HCT116 (cell line): ENCODE measurements around the gene DIP2B. TPM values are rescaled to one million over a fixed set of nuclear protein-coding genes. Genes with fewer than 3 reads are reported as not detected.
A peak's percentile ranks its signal among the peaks of the same experiment; 100 is the strongest.

ENCODE experiments used
- ATAC-seq: fragments of 200-7000 bp; cut with Tn5 transposase; 2 replicates; pipeline ENCODE4 v1.9.1; 2020; ENCODE audit warnings: mild to moderate bottlenecking, moderate library complexity
- BruUV-seq: library from RNA; stranded (reverse); fragments of 400-500 nt; replicated peaks from 2 replicates; lab custom pipeline; 2021; lab: Mats Ljungman, UMichigan
- CTCF ChIA-PET: fragments of 300-600 bp; sonication (Branson Sonifier 250); formaldehyde crosslinking; loops from one replicate; lab custom pipeline; 2021; ENCODE audit warnings: antibody characterized with exemption; lab: Charles Lee
- POLR2A ChIA-PET: fragments of 300-600, 350-600 bp; sonication (Branson Sonifier 250); formaldehyde crosslinking; loops from one replicate; lab custom pipeline; 2021; ENCODE audit warnings: antibody characterized with exemption; lab: Charles Lee
- RAD21 ChIA-PET, 2 experiments: fragments of 300-600 bp; sonication (Branson Sonifier 250); formaldehyde crosslinking; loops; one replicate each; lab custom pipeline; 2023; ENCODE audit warnings: low total read pairs in 2 of 2; ENCODE audit not compliant: uncharacterized antibody in 2 of 2, unreplicated experiment in 2 of 2, low non-redundant PET in 1 of 2; lab: Charles Lee
- DNase-seq: peaks from one replicate; pipeline ENCODE4 v3.0.0-alpha.2; 2010; ENCODE audit warnings: low read depth, low spot score
- H2AFZ ChIP-seq: fragments of 200-600 bp; shearing (Covaris generic), sonication (generic); 2 replicates; pipeline ENCODE4 v1.6.1; 2017; ENCODE audit warnings: low read depth, mixed run types, mixed read lengths, antibody characterized with exemption, low read length; ENCODE audit not compliant: poor library complexity, severe bottlenecking
- H3K27ac ChIP-seq: 2 replicates; pipeline ENCODE4 v1.5.1; 2012; ENCODE audit warnings: low read depth, low read length
- H3K27me3 ChIP-seq: fragments of 200-600 bp; sonication (generic); 2 replicates; pipeline ENCODE4 v1.6.1; 2016; ENCODE audit warnings: mixed run types, low read length, mixed read lengths; ENCODE audit not compliant: insufficient read depth
- H3K36me3 ChIP-seq, 2 experiments: fragments of 200-500 bp in 1 of 2; fragments of 200-600 bp in 1 of 2; sonication (Bioruptor generic) in 1 of 2; sonication (generic) in 1 of 2; 2 replicates each; pipeline versions ENCODE4 v1.5.1 to v1.6.1; 2014 to 2016; ENCODE audit warnings: low read length in 2 of 2, inconsistent platforms in 1 of 2, mixed read lengths in 1 of 2, mixed run types in 1 of 2; ENCODE audit not compliant: insufficient read depth in 2 of 2, control insufficient read depth in 1 of 2
- H3K4me1 ChIP-seq, 2 experiments: fragments of 200-600 bp in 1 of 2; sonication (generic) in 1 of 2; 2 replicates each; pipeline versions ENCODE4 v1.5.1 to v1.6.1; 2012 to 2017; ENCODE audit warnings: low read length in 2 of 2, inconsistent platforms in 1 of 2, mild to moderate bottlenecking in 1 of 2, mixed read lengths in 1 of 2, mixed run types in 1 of 2, moderate library complexity in 1 of 2; ENCODE audit not compliant: insufficient read depth in 2 of 2, control insufficient read depth in 1 of 2
- H3K4me2 ChIP-seq: fragments of 200-600 bp; sonication (generic); 2 replicates; pipeline ENCODE4 v1.6.1; 2017; ENCODE audit warnings: mixed run types, low read length, mixed read lengths
- H3K4me3 ChIP-seq, 2 experiments: fragments of 200-600 bp in 1 of 2; sonication (generic) in 1 of 2; replicated peaks in 1 of 2; 2 replicates each; pipeline ENCODE4 v1.5.1; 2011 to 2016; ENCODE audit warnings: low read length in 2 of 2, control low read depth in 1 of 2, low read depth in 1 of 2, mild to moderate bottlenecking in 1 of 2, mixed read lengths in 1 of 2, mixed run types in 1 of 2
- H3K79me2 ChIP-seq: fragments of 200-600 bp; sonication (generic); 2 replicates; pipeline ENCODE4 v1.6.1; 2017; ENCODE audit warnings: mild to moderate bottlenecking, mixed run types, low read length, moderate library complexity, mixed read lengths; ENCODE audit not compliant: insufficient read depth
- H3K9ac ChIP-seq: fragments of 200-600 bp; sonication (generic); 2 replicates; pipeline ENCODE4 v1.6.1; 2016; ENCODE audit warnings: low read length, mixed read lengths
- H3K9me2 ChIP-seq: fragments of 200-600 bp; sonication (generic), shearing (Covaris generic); 2 replicates; pipeline ENCODE4 v1.6.1; 2017; ENCODE audit warnings: mixed run types, mild to moderate bottlenecking, moderate library complexity; ENCODE audit not compliant: insufficient read depth
- H3K9me3 ChIP-seq, 2 experiments: fragments of 200-500 bp in 1 of 2; fragments of 200-600 bp in 1 of 2; sonication (Bioruptor generic) in 1 of 2; sonication (generic) in 1 of 2; 2 replicates each; pipeline ENCODE4 v1.6.1; 2014 to 2017; ENCODE audit warnings: low read length in 2 of 2, mixed read lengths in 2 of 2, inconsistent platforms in 1 of 2, low read depth in 1 of 2, mild to moderate bottlenecking in 1 of 2, mixed run types in 1 of 2, moderate library complexity in 1 of 2; ENCODE audit not compliant: control insufficient read depth in 1 of 2, insufficient read depth in 1 of 2
- H4K20me1 ChIP-seq: fragments of 200-600 bp; sonication (generic), shearing (Covaris generic); 2 replicates; pipeline ENCODE4 v1.6.1; 2017; ENCODE audit warnings: mixed run types, mild to moderate bottlenecking, moderate library complexity; ENCODE audit not compliant: insufficient read depth
- CBX3 ChIP-seq: IDR thresholded peaks from 2 replicates; pipeline ENCODE4 v1.6.1; 2012; ENCODE audit warnings: low read depth
- CTCF ChIP-seq, 3 experiments: fragments of 200-600 bp in 1 of 3; sonication (generic) in 1 of 3; IDR thresholded peaks in 2 of 3; conservative IDR thresholded peaks in 1 of 3; 2 replicates each; pipeline ENCODE4 v1.5.1; 2012 to 2017; ENCODE audit warnings: low read depth in 2 of 3, low read length in 2 of 3, antibody characterized with exemption in 1 of 3, borderline replicate concordance in 1 of 3, control low read depth in 1 of 3, mild to moderate bottlenecking in 1 of 3, mixed read lengths in 1 of 3, mixed run types in 1 of 3, moderate library complexity in 1 of 3; ENCODE audit not compliant: insufficient read depth in 1 of 3
- EGR1 ChIP-seq: IDR thresholded peaks from 2 replicates; pipeline ENCODE4 v1.6.1; 2012; ENCODE audit warnings: low read depth
- EZH2 ChIP-seq: fragments of 200-600 bp; sonication (generic); IDR thresholded peaks from 2 replicates; pipeline ENCODE4 v1.6.1; 2017; ENCODE audit warnings: antibody characterized with exemption, mixed run types
- FOSL1 ChIP-seq: IDR thresholded peaks from 2 replicates; pipeline ENCODE4 v1.6.1; 2012; ENCODE audit warnings: low read depth
- JUND ChIP-seq: IDR thresholded peaks from 2 replicates; pipeline ENCODE4 v1.6.1; 2012
- POLR2AphosphoS5 ChIP-seq: IDR thresholded peaks from 2 replicates; pipeline ENCODE4 v1.6.1; 2011; ENCODE audit warnings: mild to moderate bottlenecking, low read depth, low read length, moderate library complexity
- SIN3A ChIP-seq: IDR thresholded peaks from 2 replicates; pipeline ENCODE4 v1.6.1; 2012; ENCODE audit warnings: low read depth
- SP1 ChIP-seq: IDR thresholded peaks from 2 replicates; pipeline ENCODE4 v1.6.1; 2012; ENCODE audit warnings: low read depth
- YY1 ChIP-seq: IDR thresholded peaks from 2 replicates; pipeline ENCODE4 v1.6.1; 2011; ENCODE audit warnings: low read length, low read depth, moderate library complexity, mild to moderate bottlenecking; ENCODE audit not compliant: insufficient replicate concordance; ENCODE audit errors: extremely low read depth
- intact Hi-C: fragments of 100-400 bp; cut with micrococcal nuclease; formaldehyde crosslinking; loops from 2 replicates; pipeline ENCODE4 v1.10.0; 2022
- total RNA-seq: library from RNA; stranded (reverse); gene quantifications from one replicate; pipeline ENCODE4 v1.2.1, GENCODE V29; 2021; ENCODE audit not compliant: unreplicated experiment
- TF ChIP-seq, protein P1 (sequence below): IDR thresholded peaks from 2 replicates; pipeline ENCODE4 v1.6.1; 2012
- TF ChIP-seq, protein P2 (sequence below): IDR thresholded peaks from 2 replicates; pipeline ENCODE4 v1.6.1; 2011; ENCODE audit warnings: mild to moderate bottlenecking, low read length, moderate library complexity; ENCODE audit not compliant: insufficient replicate concordance; ENCODE audit errors: extremely low read depth
- TF ChIP-seq, protein P3 (sequence below): IDR thresholded peaks from 2 replicates; pipeline ENCODE4 v1.6.1; 2012

The DIP2B gene
- total RNA-seq, 1 experiment from 2014 or later, result 32.3 TPM

- RAD21 ChIA-PET, result no interaction called here
- no peak overlapping the region for H2AFZ ChIP-seq
- H3K36me3 ChIP-seq, result no peaks in the 10 kb centered on the region
- intact Hi-C loops, result no loop called here
- no TSS peak for BruUV-seq
- H3K9ac ChIP-seq, result peak overlapping the region; percentile 11; the same call in 1 of the 2 replicates
- peak overlapping the region; percentile 69 for H3K4me2 ChIP-seq
- POLR2A ChIA-PET, result interaction anchor here (0.6 to 0.9 kb wide), 2 partner anchors 13 to 233 kb away, joined by 3 read pairs; no protein-coding TSS in a partner anchor
- no peaks in the 10 kb centered on the region for H3K9me3 ChIP-seq
- DNase-seq, result peak; percentile 46
- no peaks in the 10 kb centered on the region for H4K20me1 ChIP-seq
- CTCF ChIA-PET, result no interaction called here
- no peaks in the 10 kb centered on the region for H3K9me2 ChIP-seq
- peak; percentile 70 for ATAC-seq
- H3K79me2 ChIP-seq, result peaks cover 31% of the 10 kb centered on the region
- no peaks in the 10 kb centered on the region for H3K27me3 ChIP-seq
- H3K27ac ChIP-seq, result peak overlapping the region; percentile 39; the same call in 1 of the 2 replicates
- no peak for TF ChIP-seq CTCF (IDR thresholded peaks at IDR 0.05 in 2 of 3, conservative IDR thresholded peaks at IDR 0.05 in 1 of 3; ENCODE audit: borderline replicate concordance in 1 of 3, insufficient read depth in 1 of 3, low read depth in 2 of 3, low read length in 2 of 3)
- 0 out of 2 replicates have a peak, but pooled peaks have one; percentile 27 for TF ChIP-seq SP1
- TF ChIP-seq YY1, result peak; percentile 74
- TF ChIP-seq SIN3A, result 0 out of 2 replicates have a peak, but pooled peaks have one; percentile 19
- TF ChIP-seq EGR1, result 0 out of 2 replicates have a peak, but pooled peaks have one; percentile 47
- no peak for TF ChIP-seq POLR2AphosphoS5
- peak; percentile 63; the same call in 1 of the 2 replicates for TF ChIP-seq FOSL1
- TF ChIP-seq, protein P1, sequence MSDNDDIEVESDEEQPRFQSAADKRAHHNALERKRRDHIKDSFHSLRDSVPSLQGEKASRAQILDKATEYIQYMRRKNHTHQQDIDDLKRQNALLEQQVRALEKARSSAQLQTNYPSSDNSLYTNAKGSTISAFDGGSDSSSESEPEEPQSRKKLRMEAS, result peak; percentile 79
- no peak for TF ChIP-seq EZH2
- TF ChIP-seq, protein P2, sequence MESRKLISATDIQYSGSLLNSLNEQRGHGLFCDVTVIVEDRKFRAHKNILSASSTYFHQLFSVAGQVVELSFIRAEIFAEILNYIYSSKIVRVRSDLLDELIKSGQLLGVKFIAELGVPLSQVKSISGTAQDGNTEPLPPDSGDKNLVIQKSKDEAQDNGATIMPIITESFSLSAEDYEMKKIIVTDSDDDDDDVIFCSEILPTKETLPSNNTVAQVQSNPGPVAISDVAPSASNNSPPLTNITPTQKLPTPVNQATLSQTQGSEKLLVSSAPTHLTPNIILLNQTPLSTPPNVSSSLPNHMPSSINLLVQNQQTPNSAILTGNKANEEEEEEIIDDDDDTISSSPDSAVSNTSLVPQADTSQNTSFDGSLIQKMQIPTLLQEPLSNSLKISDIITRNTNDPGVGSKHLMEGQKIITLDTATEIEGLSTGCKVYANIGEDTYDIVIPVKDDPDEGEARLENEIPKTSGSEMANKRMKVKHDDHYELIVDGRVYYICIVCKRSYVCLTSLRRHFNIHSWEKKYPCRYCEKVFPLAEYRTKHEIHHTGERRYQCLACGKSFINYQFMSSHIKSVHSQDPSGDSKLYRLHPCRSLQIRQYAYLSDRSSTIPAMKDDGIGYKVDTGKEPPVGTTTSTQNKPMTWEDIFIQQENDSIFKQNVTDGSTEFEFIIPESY, result no peak
- TF ChIP-seq, protein P3, sequence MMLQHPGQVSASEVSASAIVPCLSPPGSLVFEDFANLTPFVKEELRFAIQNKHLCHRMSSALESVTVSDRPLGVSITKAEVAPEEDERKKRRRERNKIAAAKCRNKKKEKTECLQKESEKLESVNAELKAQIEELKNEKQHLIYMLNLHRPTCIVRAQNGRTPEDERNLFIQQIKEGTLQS, result peak; percentile 68
- TF ChIP-seq CBX3, result peak; percentile 92
- TF ChIP-seq JUND, result peak; percentile 59
- peaks cover 37 to 59% of the 10 kb centered on the region in 2 experiments for H3K4me1 ChIP-seq
- peak overlapping the region in 1 of 2 experiments; percentile 14; a peak in 2 of 4 replicates for H3K4me3 ChIP-seq
Observed at GRCh38 chr12:50614167-50614759, 109.5 kb downstream of the DIP2B start.
